HepG2 (cell line): Measurements from ENCODE around the gene CYP4F8. TPM values are rescaled to one million over a fixed set of nuclear protein-coding genes. Genes with fewer than 3 reads are reported as not detected.

Experiments
- E2F1 ChIP-seq: sonication (generic); formaldehyde crosslinking; IDR thresholded peaks from 2 replicates; pipeline ENCODE4 v1.5.0; 2020; ENCODE audit warnings: missing genetic modification reagents
- ERF ChIP-seq: IDR thresholded peaks from 2 replicates; pipeline ENCODE4 v1.6.1; 2018; ENCODE audit warnings: missing biosample characterization, missing genetic modification reagents
- FOXK2 ChIP-seq: fragments of 450-650 bp; IDR thresholded peaks from 2 replicates; pipeline ENCODE4 v1.6.1; 2016
- HHEX ChIP-seq: IDR thresholded peaks from 2 replicates; pipeline ENCODE4 v1.6.1; 2016; ENCODE audit warnings: control low read depth
- KLF16 ChIP-seq, 2 experiments: sonication (generic) in 1 of 2; formaldehyde crosslinking in 1 of 2; IDR thresholded peaks; 2 replicates each; pipeline versions ENCODE4 v1.6.1 to v1.8.0; 2016 to 2023; ENCODE audit warnings: missing genetic modification reagents in 2 of 2, missing compliant biosample characterization in 1 of 2
- RARA ChIP-seq: IDR thresholded peaks from 2 replicates; pipeline ENCODE4 v1.6.1; 2016; ENCODE audit warnings: missing genetic modification reagents, missing compliant biosample characterization
- UBTF ChIP-seq: sonication (generic); formaldehyde crosslinking; IDR thresholded peaks from 2 replicates; pipeline ENCODE4 v1.4.0; 2020; ENCODE audit warnings: mild to moderate bottlenecking, missing genetic modification reagents
- WIZ ChIP-seq: sonication (generic); formaldehyde crosslinking; IDR thresholded peaks from 2 replicates; pipeline ENCODE4 v1.5.1; 2020; ENCODE audit warnings: mild to moderate bottlenecking, missing genetic modification reagents
- ZBTB20 ChIP-seq: sonication (generic); formaldehyde crosslinking; IDR thresholded peaks from 2 replicates; pipeline ENCODE4 v1.8.1; 2023; ENCODE audit warnings: missing genetic modification reagents, low read depth, mild to moderate bottlenecking, borderline replicate concordance
- ZBTB8A ChIP-seq: sonication (generic); formaldehyde crosslinking; IDR thresholded peaks from 2 replicates; pipeline ENCODE4 v1.4.0; 2020; ENCODE audit warnings: mild to moderate bottlenecking, low read depth, missing genetic modification reagents, borderline replicate concordance
- ZFP90 ChIP-seq: sonication (generic); formaldehyde crosslinking; IDR thresholded peaks from 2 replicates; pipeline ENCODE4 v1.8.0; 2022; ENCODE audit warnings: missing genetic modification reagents, mild to moderate bottlenecking, inconsistent platforms, borderline replicate concordance
- ZNF143 ChIP-seq: sonication (generic); formaldehyde crosslinking; IDR thresholded peaks from 2 replicates; pipeline ENCODE4 v1.4.0; 2020; ENCODE audit warnings: missing genetic modification reagents
- ZNF232 ChIP-seq: sonication (generic); formaldehyde crosslinking; IDR thresholded peaks from 2 replicates; pipeline ENCODE4 v1.4.0; 2020; ENCODE audit warnings: missing genetic modification reagents, borderline replicate concordance
- ZNF274 ChIP-seq: sonication (generic); formaldehyde crosslinking; IDR thresholded peaks from 2 replicates; pipeline ENCODE4 v1.5.1; 2020; ENCODE audit warnings: mild to moderate bottlenecking, missing genetic modification reagents
- ZNF281 ChIP-seq: sonication (generic); formaldehyde crosslinking; IDR thresholded peaks from 2 replicates; pipeline ENCODE4 v1.4.0; 2020; ENCODE audit warnings: missing genetic modification reagents, borderline replicate concordance
- ZNF30 ChIP-seq: sonication (generic); formaldehyde crosslinking; IDR thresholded peaks from 2 replicates; pipeline ENCODE4 v1.5.0; 2020; ENCODE audit warnings: mild to moderate bottlenecking, missing genetic modification reagents
- ZNF34 ChIP-seq: sonication (generic); formaldehyde crosslinking; IDR thresholded peaks from 2 replicates; pipeline ENCODE4 v1.4.0; 2020; ENCODE audit warnings: mild to moderate bottlenecking, missing genetic modification reagents, borderline replicate concordance
- ZNF530 ChIP-seq: sonication (generic); formaldehyde crosslinking; IDR thresholded peaks from 2 replicates; pipeline ENCODE4 v1.5.0; 2020; ENCODE audit warnings: low read depth, mild to moderate bottlenecking, missing genetic modification reagents
- ZNF607 ChIP-seq: sonication (generic); formaldehyde crosslinking; IDR thresholded peaks from 2 replicates; pipeline ENCODE4 v1.5.1; 2020; ENCODE audit warnings: missing genetic modification reagents, mild to moderate bottlenecking, borderline replicate concordance
- ZNF790 ChIP-seq: sonication (generic); formaldehyde crosslinking; IDR thresholded peaks from 2 replicates; pipeline ENCODE4 v1.8.0; 2022; ENCODE audit warnings: missing genetic modification reagents, mild to moderate bottlenecking, borderline replicate concordance
- ZSCAN21 ChIP-seq: sonication (generic); formaldehyde crosslinking; IDR thresholded peaks from 2 replicates; pipeline ENCODE4 v1.8.0; 2022; ENCODE audit warnings: mild to moderate bottlenecking, missing genetic modification reagents, moderate library complexity, borderline replicate concordance
- ZSCAN25 ChIP-seq: sonication (generic); formaldehyde crosslinking; IDR thresholded peaks from 2 replicates; pipeline ENCODE4 v1.8.0; 2022; ENCODE audit warnings: mild to moderate bottlenecking, missing genetic modification reagents
- ZSCAN29 ChIP-seq: sonication (generic); formaldehyde crosslinking; conservative IDR thresholded peaks from 2 replicates; pipeline ENCODE4 v1.4.0; 2020; ENCODE audit warnings: mild to moderate bottlenecking, missing genetic modification reagents
- polyA plus RNA-seq, 8 experiments: library from polyadenylated mRNA; depleted of rRNA in 3 of 8; stranded (reverse) in 7 of 8; unstranded in 1 of 8; fragments of >200 nt; fragmentation: Illumina TruSeq in 4 of 8; extraction: Trizol in 4 of 8; gene quantifications; 2 replicates each; pipeline versions ENCODE4 v1.2.1 to v1.2.3, GENCODE V29; 2011 to 2016; ENCODE audit warnings: low read depth in 4 of 8, missing spikeins in 1 of 8, mixed read lengths in 1 of 8; ENCODE audit not compliant: insufficient read depth in 1 of 8
- total RNA-seq, 5 experiments: library from RNA; depleted of rRNA; stranded (reverse); fragments of >200 nt; fragmentation: Illumina TruSeq; extraction: Trizol; gene quantifications; 2 replicates each; pipeline ENCODE4 v1.2.3, GENCODE V29; 2016; ENCODE audit warnings: low read depth in 1 of 5
- TF ChIP-seq, protein P1 (sequence below): sonication (generic); formaldehyde crosslinking; IDR thresholded peaks from 2 replicates; pipeline ENCODE4 v1.8.0; 2022; ENCODE audit warnings: missing genetic modification reagents, low read depth, mild to moderate bottlenecking, borderline replicate concordance

CYP4F8 gene
- total and polyA plus RNA-seq, 2 of the 13 experiments (the other 11 are each of a cell fraction or from before 2014, with no cell fraction given) = not detected

DNA sequence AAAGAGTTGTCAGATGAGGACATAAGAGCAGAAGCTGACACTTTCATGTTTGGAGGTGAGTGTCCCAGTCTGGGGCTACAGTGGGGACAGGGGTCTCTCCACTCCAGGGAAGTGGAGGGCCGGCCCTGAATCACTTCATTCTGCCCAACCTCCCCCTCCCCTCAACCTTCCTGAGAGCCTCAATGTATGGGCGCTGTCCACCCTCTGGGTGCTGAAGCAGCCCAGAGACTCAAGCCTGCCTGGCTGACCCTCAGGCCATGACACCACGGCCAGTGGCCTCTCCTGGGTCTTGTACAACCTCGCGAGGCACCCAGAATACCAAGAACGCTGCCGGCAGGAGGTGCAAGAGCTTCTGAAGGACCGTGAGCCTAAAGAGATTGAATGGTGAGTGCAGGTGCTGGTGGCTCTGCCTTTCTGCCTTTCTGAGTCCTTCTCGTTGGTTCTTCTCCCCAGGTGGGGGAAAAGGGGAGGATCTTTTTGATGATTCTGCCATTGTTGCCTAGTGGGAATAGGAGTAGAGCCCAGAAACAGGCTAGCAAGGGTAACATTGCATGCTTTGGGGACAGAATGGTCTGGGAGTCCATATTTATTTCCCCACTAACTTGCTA lies 8.8 kb downstream of the CYP4F8 start (continued):
- TF ChIP-seq ZNF34 (no peak), ZNF607 (CRISPR knock-in tag) (peak; percentile 77), ZNF232 (CRISPR knock-in tag) (peak; percentile 61; the same call in 1 of the 2 replicates), UBTF (CRISPR knock-in tag) (no peak), KLF16 (CRISPR knock-in tag; IDR thresholded peaks at IDR 0.05) (0 out of 4 replicates have a peak, but pooled peaks of 1 of the 2 experiments have one; percentile 45), ZNF274 (CRISPR knock-in tag) (0 out of 2 replicates have a peak, but pooled peaks have one; percentile 38), ZNF281 (0 out of 2 replicates have a peak, but pooled peaks have one; percentile 22), ZSCAN29 (CRISPR knock-in tag) (no peak), ZSCAN21 (peak; percentile 66; the same call in 1 of the 2 replicates), ZNF530 (CRISPR knock-in tag) (no peak), ZNF143 (CRISPR knock-in tag) (no peak), ZBTB20 (CRISPR knock-in tag) (peak; percentile 56; the same call in 1 of the 2 replicates), ZBTB8A (CRISPR knock-in tag) (no peak), ZFP90 (no peak), HHEX (CRISPR knock-in tag) (no peak), ZNF790 (CRISPR knock-in tag) (no peak), FOXK2 (no peak), ZNF30 (no peak), WIZ (CRISPR knock-in tag) (peak; percentile 96), ERF (0 out of 2 replicates have a peak, but pooled peaks have one; percentile 35), RARA (peak; percentile 28; the same call in 1 of the 2 replicates), E2F1 (no peak), ZSCAN25 (no peak)
- TF ChIP-seq, protein P1, sequence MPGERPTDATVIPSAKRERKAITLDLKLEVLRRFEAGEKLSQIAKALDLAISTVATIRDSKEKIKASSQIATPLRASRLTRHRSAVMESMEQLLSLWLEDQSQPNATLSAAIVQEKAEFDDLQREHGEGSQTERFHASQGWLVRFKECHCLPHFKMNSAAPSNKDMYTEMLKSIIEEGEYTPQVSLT (CRISPR knock-in tag) = no peak
